Daoy (cell line): ENCODE data around the gene TXNDC11. TPM values are rescaled to one million over a fixed set of nuclear protein-coding genes. Genes with fewer than 3 reads are reported as not detected.

ENCODE experiments used
- DNase-seq: peaks from one replicate; pipeline ENCODE4 v3.0.0-alpha.2; 2015; ENCODE audit warnings: low read depth
- total RNA-seq: library from RNA; depleted of rRNA; stranded (reverse); fragments of >200 nt; shearing (Covaris generic); gene quantifications from 2 replicates; pipeline ENCODE4 v1.2.3, GENCODE V29; 2014

Gene TXNDC11
- total RNA-seq, 1 experiment from 2014 or later: 15.8 TPM

DNA sequence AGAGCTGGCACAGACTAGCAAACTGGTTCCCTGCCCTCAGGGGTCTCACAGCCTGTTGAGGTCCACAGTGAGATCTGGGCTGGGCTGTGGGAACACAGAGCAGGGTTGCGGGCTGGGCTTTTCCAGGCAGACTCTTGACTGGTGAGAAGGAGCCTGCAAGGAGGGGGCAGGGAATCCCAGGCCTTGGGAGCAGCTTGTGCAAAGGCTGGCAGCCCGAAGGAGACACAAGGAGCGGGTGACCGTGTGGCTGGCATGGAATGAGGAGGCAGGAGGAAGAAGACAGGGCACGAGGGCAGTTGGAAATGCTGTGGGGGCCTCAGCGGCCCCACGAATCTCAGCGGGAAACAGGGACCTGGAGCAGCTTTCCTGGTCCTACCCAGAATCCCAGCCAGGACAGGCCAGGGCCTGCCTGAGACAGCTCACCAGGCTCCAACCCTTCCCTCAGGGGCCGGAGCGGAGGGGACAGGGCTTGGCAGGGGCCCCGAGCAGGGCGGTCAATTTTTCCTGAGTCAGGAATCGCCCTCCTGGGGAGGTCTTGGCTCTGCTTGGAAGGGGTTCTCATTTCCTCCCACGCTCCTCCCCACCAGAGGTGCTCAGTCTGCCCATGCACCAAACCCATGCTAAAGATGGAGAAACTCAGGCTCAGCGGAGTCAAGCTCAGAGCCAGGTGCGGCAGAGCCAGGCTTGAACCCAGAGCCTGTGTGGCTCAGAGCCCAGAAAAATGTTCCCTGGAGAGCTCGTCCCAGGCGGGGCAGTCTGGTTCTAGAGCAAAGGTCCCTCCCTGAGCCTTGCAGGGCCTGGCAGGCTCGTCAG, 83.6 kb downstream of the TXNDC11 start:
- DNase-seq: peak; percentile 21

DNA sequence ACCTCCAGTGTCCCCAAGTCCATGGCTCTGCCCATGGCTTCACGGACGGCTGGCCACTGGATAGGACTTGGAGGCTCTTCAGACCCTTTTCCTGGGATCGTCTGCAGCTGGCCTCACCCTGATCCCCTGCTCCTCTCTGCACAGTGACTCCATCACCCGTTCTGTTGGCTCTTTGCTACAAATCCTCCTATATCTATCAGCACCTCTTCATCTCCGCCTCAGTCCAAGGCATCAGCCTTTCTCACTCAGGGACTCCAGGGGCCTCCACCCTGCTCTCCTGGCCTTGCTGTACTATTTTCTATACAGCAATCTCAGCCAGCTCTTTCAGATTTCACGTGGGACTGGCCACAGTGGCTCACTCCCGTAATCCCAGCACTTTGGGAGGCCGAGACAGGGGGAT, 85.1 kb downstream of the TXNDC11 start:
- DNase-seq: no peak

DNA sequence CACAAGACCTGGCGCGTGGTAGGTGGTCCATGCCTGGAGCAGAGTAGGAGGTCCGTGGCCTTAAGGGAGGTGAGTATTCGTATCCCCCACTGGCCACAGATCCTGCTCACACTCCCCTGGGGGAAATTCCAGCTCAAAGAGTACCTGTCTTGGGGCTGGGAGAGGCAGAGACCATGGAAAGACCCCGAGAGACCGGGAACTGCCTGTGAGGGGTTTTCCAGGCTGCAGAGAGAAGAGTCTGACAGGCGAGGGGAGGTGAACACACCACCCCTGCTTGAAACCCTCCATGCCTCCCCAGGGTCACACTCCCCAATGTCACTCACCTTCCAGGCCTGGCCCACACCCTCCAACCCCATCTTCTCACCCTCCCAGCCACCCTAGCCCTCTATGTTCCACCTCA, 87.0 kb downstream of the TXNDC11 start:
- no peak for DNase-seq

DNA sequence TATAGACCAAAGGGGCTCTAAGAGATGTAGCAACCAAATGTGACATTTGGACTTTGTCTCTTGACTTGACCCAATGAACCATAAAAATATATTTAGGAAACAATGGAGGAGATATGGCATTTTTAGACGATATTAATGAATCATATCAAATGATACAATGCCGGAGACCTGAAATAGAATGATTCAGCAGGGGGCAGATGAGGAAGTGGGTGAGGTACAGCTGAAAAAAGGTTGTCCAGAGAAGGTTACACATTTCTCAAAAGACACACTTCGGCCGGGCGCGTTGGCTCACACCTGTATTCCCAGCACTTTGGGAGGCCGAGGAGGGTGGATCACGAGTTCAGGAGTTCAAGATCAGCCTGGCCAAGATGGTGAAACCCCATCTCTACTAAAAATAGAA, 90.9 kb downstream of the TXNDC11 start:
- DNase-seq: no peak

DNA sequence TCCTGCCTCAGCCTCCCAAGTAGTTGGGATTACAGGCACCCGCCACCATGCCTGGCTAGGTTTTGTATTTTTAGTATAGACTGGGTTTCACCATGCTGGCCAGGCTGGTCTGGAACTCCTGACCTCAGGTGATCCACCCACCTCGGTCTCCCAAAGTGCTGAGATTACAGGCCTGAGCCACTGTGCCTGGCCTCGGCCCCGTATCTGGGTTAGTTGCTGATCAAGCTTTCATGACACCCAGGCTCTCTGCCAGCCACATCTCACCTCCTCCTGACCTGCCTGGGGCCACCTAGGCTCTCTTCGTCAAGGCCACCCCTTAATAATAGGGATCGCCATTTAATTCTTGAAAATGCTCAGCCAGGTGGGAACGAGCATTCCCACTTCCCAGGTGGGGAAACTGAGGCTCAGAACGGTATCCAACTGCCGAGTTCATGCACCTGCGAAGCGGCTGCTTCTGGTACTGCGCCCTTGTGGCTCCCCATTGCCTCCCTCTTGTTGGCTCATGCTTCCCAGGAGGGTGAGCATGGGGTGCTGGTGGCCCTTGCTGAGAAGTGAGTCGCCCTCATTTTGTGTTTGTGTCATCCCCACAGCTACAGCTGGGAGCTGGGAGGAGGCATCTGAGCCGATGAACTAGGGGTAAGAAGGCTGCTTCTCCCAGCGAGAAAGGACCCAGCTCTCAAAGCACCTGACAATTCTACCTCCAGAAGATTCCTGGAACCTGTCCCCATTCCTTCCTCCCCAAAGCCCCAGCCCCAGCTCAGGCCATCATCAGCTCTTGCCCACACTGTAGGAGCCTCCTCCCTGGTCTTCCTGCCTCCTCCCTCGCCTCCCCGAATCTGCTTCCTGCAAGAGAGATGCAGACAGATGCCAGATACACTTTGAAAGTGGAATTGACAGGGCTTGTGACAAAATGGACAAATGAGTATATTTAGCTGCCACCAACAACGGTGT, 91.7 kb downstream of the TXNDC11 start:
- DNase-seq: no peak

DNA sequence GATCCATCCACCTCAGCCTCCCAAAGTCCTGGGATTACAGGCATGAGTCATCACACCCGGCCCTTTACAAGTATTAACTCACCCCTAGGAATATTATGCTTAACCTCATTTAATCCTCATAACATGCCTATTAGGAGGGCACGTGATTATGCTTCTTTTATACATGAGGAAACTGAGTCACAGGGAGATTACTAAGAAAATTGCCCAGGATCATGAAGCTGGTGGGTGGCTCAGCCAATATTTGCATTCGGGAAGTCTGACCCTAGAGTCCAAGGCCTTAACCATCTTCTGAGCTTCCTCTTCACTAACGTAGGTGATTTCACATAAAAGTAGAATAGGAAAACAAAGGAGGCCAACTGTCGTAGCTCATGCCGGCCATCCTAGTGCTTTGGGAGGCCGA, 93.4 kb downstream of the TXNDC11 start:
- no peak for DNase-seq

DNA sequence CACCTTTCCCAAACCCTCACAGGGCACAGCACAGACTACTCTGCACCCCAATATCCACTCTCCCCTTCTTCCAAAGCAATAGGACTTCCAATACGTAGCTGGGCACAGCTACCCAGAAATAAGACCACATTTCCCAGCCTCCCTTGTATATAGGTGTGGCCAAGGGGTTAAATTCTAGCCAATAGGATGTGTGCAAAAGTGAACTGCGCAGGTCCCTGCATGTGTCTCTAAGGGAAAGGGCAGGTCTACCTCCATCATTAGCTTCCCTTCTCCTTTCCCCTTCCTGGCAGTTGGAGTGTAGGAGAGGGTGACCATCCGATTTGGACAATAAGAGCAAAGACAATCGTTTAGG, 99.9 kb downstream of the TXNDC11 start:
- DNase-seq: no peak

DNA sequence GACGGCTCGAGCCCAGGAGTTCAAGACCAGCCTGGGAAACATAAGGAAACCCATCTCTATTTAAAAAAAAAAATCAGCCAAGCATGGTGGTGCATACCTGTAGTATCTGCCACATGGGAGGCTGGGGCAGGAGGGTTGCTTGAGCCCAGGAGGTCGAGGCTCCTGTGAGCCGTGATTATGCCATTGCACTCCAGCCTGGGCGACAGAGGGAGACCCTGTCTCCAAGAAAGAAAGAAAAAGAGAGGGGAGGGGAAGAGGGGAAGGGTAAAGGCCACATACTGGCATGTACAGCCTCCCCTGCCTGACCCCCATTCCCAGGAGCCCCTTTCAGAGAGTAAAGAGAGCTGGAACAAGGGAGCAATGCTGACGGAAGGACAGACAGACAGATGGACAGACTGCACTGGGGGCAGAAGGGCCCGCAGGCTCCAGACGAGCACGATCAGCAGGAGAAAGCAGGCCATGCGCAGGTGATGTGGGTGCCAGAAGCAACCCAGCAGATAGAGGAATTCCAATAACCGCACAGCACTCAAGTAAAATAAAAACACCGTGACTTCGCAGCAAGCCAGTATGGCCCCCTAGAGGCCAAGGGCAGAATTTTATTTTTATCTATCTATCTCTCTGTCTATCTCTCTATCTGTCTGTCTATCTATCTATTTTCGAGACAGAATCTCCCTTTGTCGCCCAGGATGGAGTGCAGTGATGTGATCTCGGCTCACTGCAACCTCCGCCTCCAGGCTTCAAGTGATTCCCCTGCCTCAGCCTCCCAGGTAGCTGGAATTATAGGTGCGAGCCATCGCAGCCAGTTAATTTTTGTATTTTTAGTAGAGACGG, 101.5 kb downstream of the TXNDC11 start:
- DNase-seq: peak; percentile 45

DNA sequence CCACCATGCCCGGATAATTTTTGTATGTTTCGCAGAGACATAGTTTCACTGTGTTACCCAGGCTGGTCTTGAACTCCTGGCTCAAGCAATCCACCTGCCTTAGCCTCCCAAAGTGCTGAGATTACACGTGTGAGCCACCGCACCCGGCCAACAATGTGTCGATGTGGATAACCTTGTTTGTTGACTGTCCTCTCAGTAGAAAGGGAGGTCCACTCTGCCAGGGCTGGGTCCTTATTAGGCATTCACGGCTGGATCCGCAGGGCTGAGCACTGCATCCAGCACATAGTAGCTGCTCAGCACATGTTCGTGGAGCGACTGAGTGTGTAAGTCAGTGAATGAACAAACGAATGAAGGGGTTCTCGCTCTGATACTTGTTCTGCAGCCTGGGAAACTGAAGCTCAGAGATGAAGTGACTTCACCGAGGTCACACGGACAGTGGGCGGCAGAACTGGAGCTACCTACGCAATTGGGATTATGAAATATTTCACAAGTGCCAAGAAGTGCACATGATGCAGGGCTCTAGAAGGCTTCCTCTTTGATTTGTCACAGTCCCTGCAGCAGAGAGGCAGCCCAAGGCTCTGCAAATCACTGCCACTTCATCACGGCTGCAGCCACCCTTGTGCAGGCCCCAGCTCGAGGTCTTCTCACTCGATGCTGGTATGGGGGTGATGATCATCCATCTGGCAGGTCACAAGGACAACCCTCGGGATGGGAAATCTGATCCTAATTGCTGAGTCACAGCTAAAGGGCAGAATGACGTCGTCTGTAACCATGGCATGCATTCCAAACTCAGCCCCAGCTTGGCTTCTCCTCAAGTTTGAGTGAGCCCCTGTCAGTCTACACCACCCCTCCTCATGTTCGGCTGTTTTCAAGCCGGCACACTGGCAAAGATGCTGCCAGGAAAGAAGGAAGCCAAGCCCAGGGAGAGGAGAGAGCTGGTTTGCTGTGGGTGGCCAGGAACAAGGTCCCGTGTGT, 102.4 kb downstream of the TXNDC11 start:
- peak; percentile 88 for DNase-seq

DNA sequence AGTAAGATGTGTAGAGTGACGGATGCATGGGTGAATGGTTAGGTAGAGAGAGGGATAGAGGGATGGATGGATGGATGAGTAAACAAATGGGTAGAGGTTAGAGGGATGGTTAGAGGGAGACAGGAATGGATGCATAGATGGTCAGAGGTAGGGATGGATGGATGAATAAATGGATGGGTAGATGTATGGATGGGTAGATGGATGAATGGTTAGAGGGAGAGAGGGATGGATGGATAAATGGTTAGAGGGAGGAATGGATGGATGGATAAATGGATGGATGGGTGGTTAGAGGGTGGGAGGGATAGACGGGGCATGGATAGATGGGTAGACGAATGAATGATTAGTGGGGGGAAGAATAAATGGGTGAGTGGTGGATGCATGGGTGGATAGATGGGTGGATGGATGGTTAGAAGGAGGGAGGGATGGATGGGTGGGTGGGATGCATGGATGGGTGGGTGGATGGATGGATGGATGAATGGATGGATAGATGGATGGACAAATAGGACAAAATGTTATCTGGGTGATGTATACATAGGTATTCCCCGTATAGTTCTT, 103.6 kb downstream of the TXNDC11 start:
- no peak for DNase-seq

DNA sequence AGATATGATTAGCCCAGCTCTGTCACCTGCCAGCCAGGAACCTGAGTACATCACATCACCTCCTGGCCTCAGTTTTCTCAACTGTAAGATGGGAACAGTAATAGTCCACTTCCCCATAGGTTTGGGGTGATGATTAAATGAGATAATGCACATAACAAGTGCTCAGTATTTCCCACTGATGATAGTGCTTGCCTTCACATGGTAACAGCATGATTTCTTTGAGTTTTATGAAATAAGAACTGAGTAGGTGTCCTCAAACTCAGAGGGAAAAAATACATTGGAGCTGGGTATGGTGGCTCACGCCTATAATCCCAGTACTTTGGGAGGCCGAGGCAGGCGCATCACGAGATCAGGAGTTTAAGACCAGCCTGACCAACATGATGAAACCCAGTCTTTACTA, 104.5 kb downstream of the TXNDC11 start:
- no peak for DNase-seq

DNA sequence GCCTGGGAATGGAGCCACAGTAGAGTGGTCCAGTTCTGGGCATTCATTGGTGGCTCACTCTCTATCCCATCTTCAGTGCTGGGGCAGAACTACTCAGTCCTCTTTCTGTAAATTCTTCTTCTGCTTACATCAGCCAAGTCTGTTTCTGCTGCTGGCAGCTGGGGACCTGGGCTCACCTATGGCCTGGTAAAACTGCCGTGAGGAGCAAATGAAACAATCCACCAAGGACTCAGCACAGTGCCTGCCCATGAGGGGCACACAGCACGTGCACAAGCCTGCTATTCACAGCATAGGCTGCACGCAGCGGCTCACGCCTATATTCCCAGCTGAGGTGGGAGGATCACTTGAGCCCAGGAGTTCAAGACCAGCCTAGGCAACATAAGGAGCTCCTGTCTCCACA, 105.3 kb downstream of the TXNDC11 start:
- no peak for DNase-seq

DNA sequence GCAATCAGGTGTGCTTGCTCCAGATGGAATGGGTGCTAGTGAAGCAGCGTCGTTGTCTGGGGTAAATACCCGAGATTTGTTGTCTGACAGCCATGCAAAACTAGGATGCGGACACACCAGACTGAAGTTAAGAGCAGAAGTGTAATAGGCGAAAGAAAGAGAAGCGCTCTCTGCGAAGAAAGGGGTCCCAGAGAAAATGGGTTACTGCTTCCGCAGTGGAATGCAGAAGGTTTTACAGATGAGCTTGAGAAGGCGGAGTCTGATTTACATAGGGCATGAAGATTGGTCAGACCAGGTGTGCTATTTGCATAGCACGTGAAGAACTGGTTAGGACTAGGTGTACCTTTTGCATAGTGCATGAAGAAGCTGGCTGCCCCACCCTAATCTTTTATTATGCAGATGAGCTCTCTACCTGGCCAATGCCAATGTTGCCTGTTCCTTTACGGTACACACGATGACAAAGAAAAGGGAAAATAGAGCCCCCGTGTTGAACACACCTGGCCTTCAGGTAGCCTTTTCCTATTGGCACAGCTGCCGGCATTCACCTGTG, 106.4 kb downstream of the TXNDC11 start:
- no peak for DNase-seq

DNA sequence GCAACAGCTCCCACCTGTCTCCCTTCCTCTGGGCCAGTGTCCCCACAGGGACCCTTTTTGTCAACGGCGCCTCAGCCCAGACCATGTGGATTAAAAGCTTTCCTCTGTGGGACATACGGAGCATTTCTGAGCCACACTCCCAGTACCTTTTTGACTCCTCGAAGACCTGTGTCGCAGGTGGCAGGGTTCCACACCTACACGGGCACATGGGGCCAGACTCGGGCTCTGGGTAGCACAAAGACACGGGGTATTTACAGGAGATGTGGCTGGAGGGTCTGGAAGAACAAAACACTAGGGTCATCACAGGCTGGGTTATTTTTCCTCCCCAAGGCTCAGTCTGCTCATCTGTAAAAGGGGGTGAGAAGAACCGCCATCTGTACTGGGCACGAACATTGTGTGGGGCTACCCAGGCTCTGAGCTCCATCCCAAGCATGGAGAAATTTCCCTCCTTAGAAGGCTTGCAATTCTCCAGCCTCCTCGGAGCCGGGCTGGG, 106.9 kb downstream of the TXNDC11 start:
- no peak for DNase-seq

DNA sequence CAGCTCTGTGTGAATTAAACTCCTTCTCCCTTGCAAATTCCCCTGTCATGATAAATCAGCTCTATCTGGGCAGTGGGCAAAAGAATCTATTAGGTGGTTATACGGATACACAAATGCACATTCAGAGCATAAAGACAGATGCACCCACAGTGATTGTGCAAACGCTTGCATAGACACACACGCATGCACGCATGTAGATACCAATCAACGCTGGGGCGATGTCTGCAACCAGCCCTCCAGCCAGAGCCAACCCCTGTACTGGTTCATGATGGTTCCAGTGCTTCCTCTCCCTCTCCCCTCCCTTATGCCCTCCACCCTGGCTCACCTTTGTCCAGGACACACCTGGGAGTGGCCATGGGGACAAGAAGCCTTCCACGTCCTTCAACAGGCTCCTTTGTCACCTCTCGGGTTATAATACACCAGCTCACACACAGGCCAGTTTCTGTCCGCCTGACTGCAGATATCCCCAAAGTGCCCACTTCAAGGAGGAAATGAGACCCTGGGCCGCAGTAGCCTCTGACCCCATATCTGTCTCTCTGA, 107.5 kb downstream of the TXNDC11 start:
- no peak for DNase-seq

DNA sequence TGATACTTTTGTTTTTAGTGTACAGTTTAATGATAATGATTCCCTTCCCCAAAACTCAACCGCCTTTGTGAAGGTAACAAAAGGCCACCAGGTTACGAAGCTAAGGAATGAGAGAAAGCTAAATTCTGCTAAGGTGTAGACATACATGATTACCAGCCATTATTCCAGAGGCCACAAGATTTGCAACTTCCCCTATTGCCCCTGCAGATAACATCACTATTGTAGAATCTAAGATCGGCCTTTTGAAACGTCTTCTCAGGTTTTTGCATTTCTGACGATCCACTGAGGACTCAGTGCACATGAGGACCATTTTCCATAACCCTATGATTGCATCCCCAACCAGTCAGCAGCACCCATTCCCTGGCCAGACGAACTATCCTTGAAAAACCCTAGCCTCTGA, 108.3 kb downstream of the TXNDC11 start:
- no peak for DNase-seq

DNA sequence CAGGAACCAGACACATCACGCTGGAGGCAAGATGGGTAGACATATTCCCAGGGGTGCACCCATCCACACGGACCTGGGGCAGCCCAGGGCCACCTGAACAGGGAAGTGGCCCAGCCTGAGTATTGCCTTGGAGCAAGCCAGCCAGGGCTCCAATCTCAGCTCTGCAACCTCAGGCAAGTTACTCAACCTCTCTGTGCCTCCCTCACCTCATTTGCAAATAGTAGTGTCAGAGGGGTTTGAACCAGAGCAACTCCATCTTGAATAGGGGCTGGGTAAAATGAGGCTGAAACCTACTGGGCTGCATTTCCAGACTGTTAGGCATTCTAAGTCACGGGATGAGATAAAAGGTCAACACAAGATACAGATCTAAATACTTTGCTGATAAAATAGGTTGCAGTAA, 109.5 kb downstream of the TXNDC11 start:
- no peak for DNase-seq

DNA sequence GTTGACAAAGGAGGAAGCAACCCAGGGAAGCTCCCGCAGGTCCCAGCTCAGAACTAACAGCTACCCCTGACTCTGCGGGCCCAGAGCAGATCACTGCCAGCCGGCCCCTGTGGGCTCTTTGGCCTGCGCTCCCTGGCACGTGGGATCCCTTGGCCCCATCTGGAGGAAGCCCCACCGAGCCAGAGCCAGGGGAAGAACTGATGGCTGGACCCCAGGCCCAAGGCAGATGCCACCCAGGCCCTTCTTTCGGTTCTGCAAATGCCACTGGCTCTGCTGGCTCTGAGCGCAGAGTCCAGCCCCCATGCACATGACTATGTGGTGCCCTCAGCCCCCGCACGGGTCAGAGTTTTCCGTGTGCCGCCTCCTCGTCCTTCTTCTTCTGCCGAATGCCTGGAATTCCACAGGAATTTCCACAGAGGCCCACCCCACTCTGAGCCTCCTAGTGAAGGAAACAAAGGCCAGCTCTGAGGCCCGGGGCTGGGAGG, 110.2 kb downstream of the TXNDC11 start:
- DNase-seq: no peak

DNA sequence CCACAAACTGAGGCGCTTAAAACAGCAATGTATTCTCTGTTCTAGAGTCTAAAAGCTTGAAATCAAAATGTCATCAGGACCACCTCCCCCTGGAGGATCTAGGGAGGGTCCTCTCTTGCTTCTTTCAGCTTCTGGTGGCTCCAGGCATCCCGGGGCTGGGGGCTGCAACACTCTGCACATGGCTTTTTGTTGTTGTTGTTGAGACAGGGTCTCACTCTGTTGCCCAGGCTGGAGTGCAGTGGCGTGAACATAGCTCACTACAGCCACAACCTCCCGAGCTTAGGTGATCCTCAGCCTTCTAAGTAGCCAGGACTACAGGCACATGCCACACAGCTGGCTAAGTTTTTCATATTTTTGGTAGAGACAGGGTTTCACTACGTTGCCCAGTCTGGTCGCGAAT, 111.4 kb downstream of the TXNDC11 start:
- no peak for DNase-seq

DNA sequence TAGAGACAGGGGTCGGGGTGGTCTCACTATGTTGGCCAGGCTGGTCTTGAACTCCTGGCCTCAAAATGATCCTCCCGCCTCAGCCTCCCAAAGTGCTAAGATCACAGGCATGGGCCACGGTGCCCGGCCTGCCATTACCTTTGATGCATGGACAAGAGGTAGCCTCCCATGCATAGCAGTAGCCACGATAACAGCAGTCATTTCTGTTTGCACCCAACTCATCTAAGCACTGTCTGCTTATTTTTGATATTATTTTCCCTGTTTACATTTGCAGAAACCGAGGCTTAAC, 111.9 kb downstream of the TXNDC11 start:
- no peak for DNase-seq
